ENCODE measurements around the gene MMRN2.

GRCh38 chr10:86959737-86960002 is 2.3 kb upstream of the MMRN2 start:
- TF ChIP-seq CTCF (IDR thresholded peaks at IDR 0.05) (no peak), POLR2A (IDR thresholded peaks at IDR 0.05) (no peak), EP300 (IDR thresholded peaks at IDR 0.05) (no peak)
